HG03108 (cell line): Measurements from ENCODE around the gene SERPINA12.

ENCODE experiments used
- ATAC-seq: cut with Tn5 transposase; IDR thresholded peaks from one replicate; pipeline ENCODE4 v1.9.1; 2021; ENCODE audit warnings: moderate library complexity; ENCODE audit not compliant: unreplicated experiment

The SERPINA12 gene, protein sequence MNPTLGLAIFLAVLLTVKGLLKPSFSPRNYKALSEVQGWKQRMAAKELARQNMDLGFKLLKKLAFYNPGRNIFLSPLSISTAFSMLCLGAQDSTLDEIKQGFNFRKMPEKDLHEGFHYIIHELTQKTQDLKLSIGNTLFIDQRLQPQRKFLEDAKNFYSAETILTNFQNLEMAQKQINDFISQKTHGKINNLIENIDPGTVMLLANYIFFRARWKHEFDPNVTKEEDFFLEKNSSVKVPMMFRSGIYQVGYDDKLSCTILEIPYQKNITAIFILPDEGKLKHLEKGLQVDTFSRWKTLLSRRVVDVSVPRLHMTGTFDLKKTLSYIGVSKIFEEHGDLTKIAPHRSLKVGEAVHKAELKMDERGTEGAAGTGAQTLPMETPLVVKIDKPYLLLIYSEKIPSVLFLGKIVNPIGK

DNA sequence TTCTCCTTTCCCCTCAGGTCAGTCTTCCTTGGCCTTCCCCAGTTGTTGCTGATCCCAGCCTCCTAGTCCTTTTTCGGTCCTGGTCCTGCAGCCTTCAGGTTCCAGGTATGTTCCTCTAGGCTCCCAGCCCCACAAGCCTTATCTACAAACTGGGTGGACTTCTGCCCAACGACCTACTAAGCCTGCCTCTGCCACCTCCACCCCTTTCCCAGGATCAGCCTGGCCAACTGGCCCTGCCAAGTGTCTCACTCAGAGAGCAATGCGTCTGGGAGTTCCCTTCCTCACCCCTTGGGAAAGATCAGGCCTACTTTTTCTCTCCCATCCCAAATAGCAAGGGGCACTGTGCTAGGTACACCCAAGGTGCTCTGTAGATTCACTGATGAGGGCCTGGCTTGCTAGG lies at the start of gene SERPINA12:
Gene SERPINA12 (minus strand): TSS at position 114 of the 400 bp plus-strand sequence. CDS start 11,072 bp downstream, outside the sequence.
- no peak for ATAC-seq

DNA sequence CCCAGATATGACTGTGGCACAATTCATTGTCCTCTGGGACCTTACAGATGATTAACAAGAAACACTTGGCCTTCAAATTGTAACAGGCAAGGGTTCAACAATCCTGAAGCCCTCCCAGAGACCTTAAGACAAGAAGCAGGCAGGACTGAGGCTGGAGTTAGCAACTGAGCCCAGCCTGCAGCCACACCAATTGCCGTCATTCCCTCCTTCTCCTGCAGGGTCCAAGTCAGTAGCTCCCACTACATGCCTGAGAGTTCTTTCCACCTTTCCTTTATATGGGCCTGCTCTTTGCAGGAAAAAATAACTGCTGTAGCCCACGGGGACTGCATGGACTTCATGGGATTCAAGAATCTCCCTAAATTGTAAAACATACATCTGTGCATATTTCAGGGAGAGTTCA lies 49.6 kb upstream of the SERPINA12 start:
- ATAC-seq: no peak

DNA sequence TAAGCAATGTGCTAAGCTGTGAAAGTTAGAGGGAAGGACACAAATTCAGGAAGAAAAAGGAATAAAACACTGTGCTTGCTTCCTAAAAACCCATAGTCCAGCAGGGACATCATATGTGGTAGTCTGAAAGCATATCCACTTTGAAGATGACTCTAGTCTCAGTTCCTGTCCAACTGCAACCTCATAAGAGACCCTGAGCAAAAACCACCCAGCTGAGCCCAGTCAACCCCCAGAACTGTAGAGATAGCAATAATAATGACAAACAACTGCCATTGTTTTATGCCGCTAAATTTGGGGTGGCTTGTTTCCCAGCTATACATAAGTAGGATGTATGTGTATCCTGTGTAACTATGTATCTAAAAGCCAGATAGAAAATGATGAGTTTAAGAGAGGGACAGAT lies 48.1 kb upstream of the SERPINA12 start:
- ATAC-seq: no peak

DNA sequence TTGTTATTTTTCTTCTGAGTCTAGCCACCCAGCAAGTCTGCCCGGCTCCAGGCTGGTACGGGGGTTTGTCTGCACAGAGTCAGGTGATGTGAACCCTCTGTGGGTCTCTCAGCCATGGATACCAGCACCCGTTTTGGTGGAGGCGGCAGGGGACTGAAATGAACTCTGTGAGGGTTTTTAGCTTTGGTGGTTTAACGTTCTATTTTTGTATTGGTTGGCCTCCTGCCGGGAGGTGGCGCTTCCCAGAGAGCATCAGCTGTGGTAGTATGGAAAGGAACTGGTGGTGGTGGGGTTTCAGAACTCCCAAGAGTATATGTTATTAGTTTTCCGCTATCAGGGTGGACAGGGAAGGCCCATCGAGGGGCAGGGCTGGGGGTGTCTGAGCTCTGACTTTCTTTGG lies 46.7 kb upstream of the SERPINA12 start:
- ATAC-seq: no peak

DNA sequence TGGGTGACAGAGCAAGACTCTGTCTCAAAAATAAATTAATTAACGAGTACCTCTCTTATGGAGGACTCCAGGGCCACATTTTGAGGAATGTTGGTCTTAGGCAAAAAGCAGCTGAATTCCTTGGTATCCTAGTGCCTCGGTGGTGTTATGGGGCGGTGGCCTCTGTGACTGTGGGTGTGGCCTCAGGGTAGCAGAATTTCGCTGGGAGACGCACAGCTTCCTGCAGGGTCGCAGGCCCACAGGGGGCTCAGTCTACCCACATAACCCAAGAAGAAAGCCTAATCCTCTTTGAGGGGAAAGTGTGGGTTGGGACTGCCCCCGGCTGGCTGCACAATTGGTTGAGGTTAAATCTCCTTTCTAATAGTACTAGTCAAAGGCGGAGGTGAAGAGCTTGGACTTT lies 40.8 kb upstream of the SERPINA12 start:
- no peak for ATAC-seq

DNA sequence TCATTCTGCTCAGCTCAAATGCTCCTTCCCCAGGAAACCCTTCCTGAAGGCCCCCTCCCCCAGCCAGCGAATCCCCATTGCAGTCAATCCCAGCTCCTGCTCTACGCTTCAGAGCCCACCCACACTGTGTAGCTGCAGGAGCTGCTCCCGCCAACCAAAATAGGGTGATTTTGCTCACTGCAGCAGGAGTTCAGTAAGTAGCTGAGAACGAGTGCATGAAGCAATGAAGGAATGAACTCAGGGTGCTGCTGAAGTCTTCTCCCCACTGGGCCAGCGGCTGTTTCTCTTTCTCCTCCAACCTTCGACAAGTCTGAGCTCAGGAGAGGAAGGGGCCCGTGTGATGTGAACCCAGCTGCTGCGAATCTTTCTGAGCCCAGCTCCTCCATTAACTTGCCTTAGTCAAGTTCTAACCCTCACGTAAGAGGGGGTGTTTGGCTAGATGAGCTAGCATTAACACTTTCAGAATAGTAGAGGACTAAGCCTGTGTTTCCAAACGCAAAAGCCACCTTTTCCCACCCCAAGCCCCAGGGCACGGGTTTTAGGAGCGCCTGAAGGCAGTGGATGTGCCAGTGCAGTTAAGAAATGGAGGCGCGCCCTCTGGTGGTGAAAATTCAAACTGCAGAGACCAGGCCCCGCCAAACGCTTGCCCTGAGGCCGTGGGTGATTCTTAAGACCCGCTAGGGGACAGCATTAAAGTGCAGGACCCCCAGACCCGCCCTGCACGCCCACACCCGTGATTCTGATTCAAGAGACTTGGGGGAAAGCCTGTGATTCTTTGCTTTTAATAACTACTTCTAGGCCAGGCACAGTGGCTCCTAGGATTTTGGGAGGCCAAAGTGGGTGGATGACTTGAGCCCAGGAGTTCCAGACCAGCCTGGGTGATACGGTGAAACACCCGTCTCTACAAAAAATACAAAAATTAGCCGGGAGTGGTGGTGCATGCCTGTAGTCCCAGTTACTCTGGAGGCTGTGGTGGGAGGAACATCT lies 40.0 kb upstream of the SERPINA12 start:
- ATAC-seq: no peak

DNA sequence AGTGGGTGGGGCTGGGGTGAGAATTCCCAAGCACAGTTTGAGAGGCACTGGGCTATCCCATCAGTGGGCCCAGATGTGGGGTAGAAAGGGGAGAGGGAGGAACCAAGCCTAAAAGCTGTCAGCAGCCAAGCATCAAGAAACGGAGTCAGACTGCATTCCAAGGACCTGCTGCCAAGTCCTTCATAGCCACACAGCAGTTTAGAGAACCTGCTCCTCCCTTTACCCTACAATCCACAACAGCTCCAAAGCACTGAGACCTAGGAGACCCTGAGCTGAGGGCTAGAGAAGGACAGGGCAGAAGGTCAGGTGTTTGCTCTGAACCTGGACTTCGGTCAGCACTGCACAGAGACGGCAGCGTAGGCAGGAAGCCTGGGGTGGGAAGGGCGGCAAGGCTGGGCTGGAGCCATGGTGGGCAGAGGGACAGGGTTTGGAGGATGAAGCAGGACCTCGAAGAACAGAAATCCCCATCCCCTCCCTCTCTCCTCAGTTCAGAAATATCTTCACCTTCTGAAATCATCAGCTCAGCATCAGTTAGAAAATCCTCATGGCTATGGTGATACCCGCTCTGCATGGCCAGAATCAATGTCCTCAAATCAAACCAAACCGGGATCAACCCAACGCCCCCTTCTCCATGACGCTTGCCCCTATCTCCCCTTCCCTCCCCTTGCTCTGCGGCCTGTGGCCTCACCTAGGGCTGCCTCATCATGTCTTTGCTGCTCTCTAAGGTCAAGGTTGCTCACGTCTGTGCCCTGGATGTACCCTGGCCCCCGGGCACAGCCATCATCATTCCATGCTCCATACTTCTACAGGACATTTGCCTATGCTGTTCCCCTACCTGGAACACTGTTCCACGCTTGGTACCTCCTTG lies 39.1 kb upstream of the SERPINA12 start:
- ATAC-seq: no peak

DNA sequence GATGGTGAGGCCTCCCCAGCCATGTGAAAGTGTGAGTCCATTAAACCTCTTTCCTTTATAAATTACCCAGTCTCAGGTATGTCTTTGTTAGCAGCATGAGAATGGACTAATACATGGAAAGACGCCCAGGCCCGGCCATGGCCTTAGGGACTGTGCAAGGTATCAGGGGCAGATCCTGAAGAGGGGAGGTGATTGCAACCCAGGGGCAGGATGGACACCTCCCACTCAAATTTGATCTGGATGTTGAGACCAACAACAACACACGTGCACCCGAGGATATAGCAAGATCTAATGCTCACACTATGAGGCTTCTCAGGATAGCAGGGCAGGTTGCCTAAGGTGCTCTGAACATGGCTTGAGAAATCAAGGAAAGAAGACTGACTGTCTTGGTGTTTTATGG lies 38.5 kb upstream of the SERPINA12 start:
- ATAC-seq: no peak

DNA sequence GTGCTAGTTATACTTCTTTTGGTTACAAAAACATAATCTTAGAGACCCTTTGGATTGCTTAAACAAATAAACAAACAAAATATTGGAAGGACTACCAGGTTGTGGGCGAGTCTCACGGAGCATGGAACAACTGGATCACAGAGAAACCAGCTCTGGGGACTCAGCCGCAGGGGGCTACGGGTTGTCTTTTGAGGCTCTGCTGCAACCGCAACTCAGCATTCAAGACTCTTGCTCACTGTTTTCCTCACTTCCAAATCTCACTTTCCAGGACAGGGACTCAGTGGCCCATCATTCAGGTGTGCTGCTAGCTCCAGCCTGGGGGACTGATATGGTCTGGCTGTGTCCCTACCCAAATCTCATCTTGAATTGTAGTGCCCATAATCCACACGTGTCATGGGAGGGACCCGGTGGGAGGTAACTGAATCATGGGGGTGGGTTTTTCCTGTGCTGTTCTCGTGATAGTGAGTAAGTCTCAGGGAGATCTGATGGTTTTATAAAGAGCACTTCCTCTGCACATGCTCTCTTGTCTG lies 37.9 kb upstream of the SERPINA12 start:
- no peak for ATAC-seq

DNA sequence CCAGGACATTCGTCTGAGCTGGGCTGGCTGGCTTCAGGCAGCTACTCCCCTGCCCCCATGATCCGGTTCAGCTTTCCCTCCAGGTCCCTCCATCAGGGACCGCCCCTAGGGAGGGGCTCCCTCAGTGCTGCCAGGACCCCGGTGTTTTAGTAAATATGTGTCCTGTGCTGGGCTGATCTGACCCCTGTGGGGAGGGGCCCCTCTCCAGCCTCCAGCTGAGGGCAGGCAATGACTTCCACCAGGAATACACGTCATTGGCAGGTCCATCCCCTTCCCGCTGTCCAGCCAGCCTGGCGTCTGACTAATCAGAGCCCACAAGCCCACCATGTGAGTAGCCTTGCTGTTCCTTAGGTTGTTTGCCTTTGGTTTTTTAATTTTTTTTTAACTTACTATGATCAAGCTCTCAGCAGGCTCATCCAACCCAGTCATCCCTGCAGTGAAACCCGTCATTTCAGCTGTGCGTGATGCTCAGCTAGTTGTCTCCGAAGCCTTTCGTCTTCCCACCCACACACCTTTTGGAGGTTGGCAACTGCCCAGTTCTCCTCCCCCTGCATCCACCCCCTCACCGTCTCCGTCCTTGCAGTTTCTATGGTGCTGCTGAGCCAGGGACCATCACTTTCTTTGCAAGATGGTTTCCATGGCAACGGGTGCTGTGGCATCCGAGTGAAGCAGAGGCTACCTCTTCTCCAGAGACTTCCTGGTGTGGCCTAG lies 36.0 kb upstream of the SERPINA12 start:
- ATAC-seq: no peak

DNA sequence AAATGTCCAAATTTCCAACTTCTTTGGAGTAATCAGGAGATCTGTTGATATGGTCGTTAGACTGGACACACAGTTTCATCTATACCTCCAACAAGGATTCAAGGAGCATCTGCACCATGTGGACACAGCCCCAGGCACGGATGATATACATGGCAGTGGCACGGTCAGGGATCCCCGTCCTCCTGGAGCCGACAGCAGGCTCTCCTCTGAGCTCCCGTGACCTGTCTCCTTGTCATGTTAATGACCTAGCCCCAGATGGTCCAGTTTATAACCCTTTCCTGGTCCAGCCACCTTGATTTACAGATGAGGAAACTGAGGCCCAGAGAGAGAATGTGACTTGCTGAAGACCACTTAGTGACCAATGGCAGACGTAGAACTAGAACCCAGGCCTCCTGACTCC lies 35.5 kb upstream of the SERPINA12 start:
- ATAC-seq: no peak

DNA sequence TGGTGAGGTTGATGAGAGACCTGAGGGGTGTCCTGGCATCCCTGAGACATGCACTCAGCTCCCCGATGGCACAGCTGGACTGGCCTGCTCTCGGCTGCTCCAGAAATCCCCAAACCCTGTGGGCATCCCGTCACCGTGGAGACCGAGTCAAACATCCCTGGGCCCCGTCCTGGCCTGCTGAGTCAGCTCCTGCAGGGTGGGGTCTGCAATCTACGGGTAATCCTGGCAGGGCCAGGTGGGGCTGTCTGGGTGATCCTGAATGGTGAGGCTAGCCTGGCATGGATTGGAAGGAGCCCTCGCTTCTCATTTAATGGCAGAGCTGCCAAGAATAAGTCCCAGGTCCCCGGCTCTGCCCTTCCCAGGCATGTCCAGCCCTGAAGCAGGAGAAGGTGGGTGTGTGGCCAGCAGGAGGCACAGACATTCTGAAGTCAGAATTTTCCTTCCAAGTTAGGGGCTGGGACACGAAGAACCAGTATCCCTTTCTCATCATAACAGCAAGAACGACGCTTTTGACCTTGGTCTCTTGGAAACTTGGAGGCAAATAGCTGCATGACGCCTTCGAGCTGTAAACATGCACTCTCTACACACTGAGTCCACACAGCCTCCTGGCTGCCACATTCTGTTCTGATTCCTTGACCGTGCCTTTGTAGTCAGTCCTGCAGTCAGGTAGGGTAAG lies 34.3 kb upstream of the SERPINA12 start:
- no peak for ATAC-seq

DNA sequence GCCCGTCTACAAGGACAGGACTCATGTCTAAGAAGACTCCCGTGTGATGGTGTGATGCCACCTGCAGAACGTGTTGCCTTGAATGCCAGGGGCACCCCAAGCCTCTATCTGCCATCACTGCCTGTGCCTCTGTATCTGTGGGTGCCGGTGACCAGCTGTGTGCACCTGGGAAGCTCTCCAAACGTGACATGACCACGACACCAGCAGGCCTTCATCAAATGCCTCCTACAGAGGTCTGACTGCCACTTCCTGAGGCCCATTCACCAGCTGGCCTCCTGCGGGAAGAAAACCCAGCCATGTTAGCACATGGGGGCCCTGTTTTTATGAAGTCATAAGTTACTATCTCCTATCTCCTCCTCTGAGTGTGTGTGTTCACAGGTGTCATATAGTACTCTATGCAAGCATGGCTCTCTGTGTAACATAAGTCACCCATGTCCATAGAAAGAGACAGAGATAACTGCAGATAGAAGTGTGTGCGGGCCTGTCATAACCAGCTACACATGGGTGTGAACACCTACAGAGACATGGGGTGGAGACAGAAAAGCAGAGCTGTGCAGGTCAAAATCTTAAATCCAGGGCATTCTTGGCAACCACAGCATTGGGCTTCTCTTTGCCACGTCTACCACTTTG lies 33.7 kb upstream of the SERPINA12 start:
- ATAC-seq: no peak

DNA sequence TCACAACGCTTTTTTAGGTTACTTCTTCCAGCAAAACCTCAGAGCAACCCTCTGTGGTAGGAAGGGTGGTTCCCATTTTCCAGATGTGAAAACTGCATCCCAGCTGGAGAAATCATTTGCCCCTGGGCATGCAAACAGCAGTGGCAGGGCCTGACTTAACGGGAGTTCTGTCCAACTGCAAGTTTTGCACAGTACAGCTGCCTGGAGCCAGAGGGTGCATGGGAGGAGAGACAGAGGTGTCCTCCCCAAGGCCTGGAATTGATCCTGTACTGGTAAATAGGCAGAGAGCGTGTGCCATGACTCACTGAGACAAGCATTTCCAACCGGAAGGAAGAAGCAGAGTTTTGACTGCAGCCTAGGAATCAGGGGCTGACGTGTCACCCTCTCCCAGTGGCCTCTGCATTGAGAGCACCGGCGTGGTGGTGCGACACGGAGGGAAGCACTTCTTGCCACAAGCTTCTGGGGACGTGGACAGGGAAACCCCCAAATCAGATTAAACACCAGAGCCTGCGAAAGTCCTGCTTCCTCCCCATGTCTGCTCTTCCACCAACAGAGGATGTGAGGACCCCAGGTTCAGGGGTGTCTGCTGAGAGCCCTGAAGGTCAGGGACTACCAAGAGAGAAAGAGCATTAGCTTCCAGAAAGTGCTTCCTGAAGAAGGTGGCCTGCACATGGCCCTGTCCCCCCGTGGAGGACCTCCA lies 33.0 kb upstream of the SERPINA12 start:
- ATAC-seq: no peak

DNA sequence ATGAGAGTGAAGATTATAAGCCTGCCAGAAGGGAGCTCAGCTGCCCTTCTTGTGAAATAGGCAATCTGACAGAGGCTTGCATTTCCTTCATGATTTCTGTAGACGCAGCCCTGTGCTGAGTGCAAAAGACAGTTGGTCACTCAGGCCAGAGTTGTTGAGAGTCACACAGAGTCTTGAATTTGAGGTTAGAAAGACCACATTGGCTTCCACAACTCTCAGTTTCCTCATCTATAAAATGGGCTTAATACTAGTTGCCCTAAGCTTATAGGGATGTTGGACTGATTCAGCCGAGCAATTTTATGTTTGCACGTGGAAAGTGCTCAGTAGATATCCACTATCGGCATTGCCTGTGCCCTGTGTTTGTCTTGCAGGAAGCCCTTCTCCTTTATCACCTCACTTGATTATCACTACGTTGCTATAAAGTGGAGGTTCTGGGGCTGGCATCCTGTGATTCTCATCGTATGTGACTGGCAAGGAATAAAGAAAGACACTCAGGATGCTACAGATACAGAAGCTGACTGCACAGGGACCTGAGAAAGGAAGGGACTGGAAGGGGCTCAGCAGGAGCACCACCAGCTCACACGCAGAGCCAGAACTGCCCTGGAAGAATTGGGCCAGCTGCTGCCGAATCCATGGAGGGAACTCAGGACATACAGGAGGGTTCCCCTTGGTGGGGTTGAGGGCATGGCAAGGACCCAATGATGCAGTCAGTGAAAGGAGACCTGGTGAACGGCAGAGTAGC lies 32.1 kb upstream of the SERPINA12 start:
- ATAC-seq: no peak

DNA sequence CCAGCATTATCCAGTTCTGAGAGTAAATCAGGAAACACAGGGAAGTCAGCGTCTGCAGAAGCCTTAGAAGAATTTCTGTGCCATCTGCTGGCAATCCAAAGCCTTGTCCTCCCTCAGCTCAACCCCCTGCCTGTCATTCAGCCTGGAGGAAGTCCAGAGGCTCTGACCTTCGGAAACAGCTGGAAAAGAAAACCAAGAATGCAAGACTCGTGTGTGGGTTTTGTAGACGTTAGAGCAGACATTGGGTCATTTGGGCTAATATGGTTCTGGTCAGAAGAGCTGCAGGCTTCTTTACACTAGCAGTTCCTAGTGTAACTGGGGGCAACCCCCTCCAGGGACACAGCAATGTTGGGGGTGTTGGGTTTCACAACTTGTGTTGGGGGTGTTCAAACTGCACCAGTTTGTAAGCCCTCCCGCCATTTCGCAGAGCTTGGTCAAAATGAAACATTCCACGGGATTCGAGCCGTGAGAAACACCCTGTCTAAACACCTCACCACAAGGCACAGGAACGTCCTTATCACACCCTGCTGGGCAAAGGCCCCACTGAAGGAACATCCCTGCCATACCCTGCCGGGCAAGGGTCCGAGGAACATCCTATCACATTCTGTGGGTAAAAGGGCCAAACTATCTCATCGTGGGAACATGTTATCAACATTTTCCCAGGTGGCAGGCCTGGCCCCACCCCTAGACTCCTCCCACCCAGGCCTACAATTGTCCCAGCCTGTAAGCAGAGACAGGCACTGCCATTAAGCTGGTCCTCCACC lies 30.9 kb upstream of the SERPINA12 start:
- no peak for ATAC-seq

DNA sequence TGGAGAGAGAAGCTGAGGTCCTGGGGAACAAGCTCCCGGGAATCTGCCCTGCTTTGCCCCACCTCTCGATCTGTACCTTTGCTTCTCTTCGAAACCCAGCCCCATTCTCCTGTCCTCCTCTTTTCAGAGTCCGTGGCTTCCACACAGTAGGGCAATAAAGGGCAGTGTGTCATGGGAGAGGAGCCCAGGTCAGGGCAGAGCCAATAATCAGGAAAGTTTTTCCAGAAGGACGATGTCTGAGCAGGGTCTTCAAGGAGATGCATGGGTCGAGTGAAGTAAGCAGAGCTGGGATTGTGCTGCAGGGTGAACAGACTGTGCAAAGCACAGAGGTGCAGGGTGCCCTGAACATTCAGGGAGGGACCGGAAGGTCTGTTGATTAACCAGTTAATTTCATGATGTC lies 29.9 kb upstream of the SERPINA12 start:
- ATAC-seq: no peak
